ENCODE data around the gene SLC1A7. TPM values are rescaled to one million over a fixed set of nuclear protein-coding genes. Genes with fewer than 3 reads are reported as not detected.

The SLC1A7 gene
- total RNA-seq, 1 experiment from 2014 or later, result not detected

GRCh38 chr1:53043271-53043670 lies 99.2 kb downstream of the SLC1A7 start:
- RAD21 ChIA-PET (ENCODE audit: low non-redundant PET in 1 of 2, low total read pairs in 2 of 2, uncharacterized antibody in 2 of 2, unreplicated experiment in 2 of 2), result no interaction called here
- no TSS peak for BruUV-seq (replicated peaks)
- H3K4me2 ChIP-seq (ENCODE audit: low read length), result no peak overlapping the region
- no peaks in the 10 kb centered on the region for H3K27me3 ChIP-seq (ENCODE audit: insufficient read depth, low read length)
- intact Hi-C loops (cut with micrococcal nuclease), result no loop called here
- CTCF ChIA-PET, result no interaction called here
- peaks cover 4 to 12% of the 10 kb centered on the region in 2 experiments; a peak in 1 of 4 replicates for H3K4me1 ChIP-seq (ENCODE audit: control insufficient read depth in 1 of 2, insufficient read depth in 2 of 2, low read length in 2 of 2)
- H3K9me3 ChIP-seq (ENCODE audit: control insufficient read depth in 1 of 2, insufficient read depth in 1 of 2, low read depth in 1 of 2, low read length in 2 of 2), result no peaks in the 10 kb centered on the region
- POLR2A ChIA-PET, result no interaction called here
- no peak overlapping the region for H3K4me3 ChIP-seq (replicated peaks in 1 of 2; ENCODE audit: low read depth in 1 of 2, low read length in 2 of 2)
- no peak for DNase-seq (ENCODE audit: low read depth, low spot score)
- H4K20me1 ChIP-seq (ENCODE audit: insufficient read depth), result no peaks in the 10 kb centered on the region
- no peaks in the 10 kb centered on the region for H3K36me3 ChIP-seq (ENCODE audit: control insufficient read depth in 1 of 2, insufficient read depth in 2 of 2, low read length in 2 of 2)
- H3K79me2 ChIP-seq (ENCODE audit: insufficient read depth, low read length), result no peaks in the 10 kb centered on the region
- ATAC-seq, result no peak
- no peak overlapping the region for H3K9ac ChIP-seq (ENCODE audit: low read length)
- no peak for TF ChIP-seq REST (IDR thresholded peaks at IDR 0.05; ENCODE audit: low read depth)
- no peak for TF ChIP-seq ZNF274 (IDR thresholded peaks at IDR 0.05; ENCODE audit: low read depth, low read length)
- H2AFZ ChIP-seq (ENCODE audit: low read depth, low read length, poor library complexity, severe bottlenecking), result no peak overlapping the region
- no peak overlapping the region for H3K27ac ChIP-seq (ENCODE audit: low read depth, low read length)
- no peaks in the 10 kb centered on the region for H3K9me2 ChIP-seq (ENCODE audit: insufficient read depth)

- POLR2A ChIA-PET, result no interaction called here
- no peak overlapping the region for H3K4me3 ChIP-seq (replicated peaks in 1 of 2; ENCODE audit: low read depth in 1 of 2, low read length in 2 of 2)
- intact Hi-C loops (cut with micrococcal nuclease), result no loop called here
- no TSS peak for BruUV-seq (replicated peaks)
- CTCF ChIA-PET, result no interaction called here
- DNase-seq (ENCODE audit: low read depth, low spot score) (no peak), ATAC-seq (no peak)
- no peaks in the 10 kb centered on the region for H3K27me3 ChIP-seq (ENCODE audit: insufficient read depth, low read length)
- no peak overlapping the region for H3K4me2 ChIP-seq (ENCODE audit: low read length)
- H3K36me3 ChIP-seq (ENCODE audit: control insufficient read depth in 1 of 2, insufficient read depth in 2 of 2, low read length in 2 of 2), result no peaks in the 10 kb centered on the region
- RAD21 ChIA-PET (ENCODE audit: low non-redundant PET in 1 of 2, low total read pairs in 2 of 2, uncharacterized antibody in 2 of 2, unreplicated experiment in 2 of 2), result no interaction called here
- H3K79me2 ChIP-seq (ENCODE audit: insufficient read depth, low read length), result no peaks in the 10 kb centered on the region
- no peaks in the 10 kb centered on the region for H3K9me2 ChIP-seq (ENCODE audit: insufficient read depth)
- no peaks in the 10 kb centered on the region for H3K4me1 ChIP-seq (ENCODE audit: control insufficient read depth in 1 of 2, insufficient read depth in 2 of 2, low read length in 2 of 2)
- no peaks in the 10 kb centered on the region for H4K20me1 ChIP-seq (ENCODE audit: insufficient read depth)
- no peaks in the 10 kb centered on the region for H3K9me3 ChIP-seq (ENCODE audit: control insufficient read depth in 1 of 2, insufficient read depth in 1 of 2, low read depth in 1 of 2, low read length in 2 of 2)
- TF ChIP-seq CEBPB (IDR thresholded peaks at IDR 0.05; ENCODE audit: low read depth) (no peak), FOSL1 (IDR thresholded peaks at IDR 0.05; ENCODE audit: low read depth) (no peak), RAD21 (IDR thresholded peaks at IDR 0.05; ENCODE audit: low read depth) (no peak), EZH2 (IDR thresholded peaks at IDR 0.05) (no peak), SP1 (IDR thresholded peaks at IDR 0.05; ENCODE audit: low read depth) (no peak), EZH2phosphoT487 (IDR thresholded peaks at IDR 0.05; ENCODE audit: borderline replicate concordance) (no peak), POLR2A (IDR thresholded peaks at IDR 0.05; ENCODE audit: borderline replicate concordance, extremely low read depth, insufficient read depth, insufficient read length) (no peak), POLR2AphosphoS5 (IDR thresholded peaks at IDR 0.05; ENCODE audit: low read depth, low read length) (no peak), CBX3 (IDR thresholded peaks at IDR 0.05; ENCODE audit: low read depth) (no peak)
- H3K27ac ChIP-seq (ENCODE audit: low read depth, low read length), result no peak overlapping the region
- no peak overlapping the region for H3K9ac ChIP-seq (ENCODE audit: low read length)
- H2AFZ ChIP-seq (ENCODE audit: low read depth, low read length, poor library complexity, severe bottlenecking), result no peak overlapping the region
Observed at GRCh38 chr1:53038566-53038965, 103.9 kb downstream of the SLC1A7 start.

Data from HCT116 (cell line).